8988T (cell line): ENCODE results near the gene POP4.
A peak's percentile ranks its signal among the peaks of the same experiment; 100 is the strongest.

Source experiments
- DNase-seq: peaks from one replicate; pipeline ENCODE4 v3.0.0; 2011

POP4 gene

DNA sequence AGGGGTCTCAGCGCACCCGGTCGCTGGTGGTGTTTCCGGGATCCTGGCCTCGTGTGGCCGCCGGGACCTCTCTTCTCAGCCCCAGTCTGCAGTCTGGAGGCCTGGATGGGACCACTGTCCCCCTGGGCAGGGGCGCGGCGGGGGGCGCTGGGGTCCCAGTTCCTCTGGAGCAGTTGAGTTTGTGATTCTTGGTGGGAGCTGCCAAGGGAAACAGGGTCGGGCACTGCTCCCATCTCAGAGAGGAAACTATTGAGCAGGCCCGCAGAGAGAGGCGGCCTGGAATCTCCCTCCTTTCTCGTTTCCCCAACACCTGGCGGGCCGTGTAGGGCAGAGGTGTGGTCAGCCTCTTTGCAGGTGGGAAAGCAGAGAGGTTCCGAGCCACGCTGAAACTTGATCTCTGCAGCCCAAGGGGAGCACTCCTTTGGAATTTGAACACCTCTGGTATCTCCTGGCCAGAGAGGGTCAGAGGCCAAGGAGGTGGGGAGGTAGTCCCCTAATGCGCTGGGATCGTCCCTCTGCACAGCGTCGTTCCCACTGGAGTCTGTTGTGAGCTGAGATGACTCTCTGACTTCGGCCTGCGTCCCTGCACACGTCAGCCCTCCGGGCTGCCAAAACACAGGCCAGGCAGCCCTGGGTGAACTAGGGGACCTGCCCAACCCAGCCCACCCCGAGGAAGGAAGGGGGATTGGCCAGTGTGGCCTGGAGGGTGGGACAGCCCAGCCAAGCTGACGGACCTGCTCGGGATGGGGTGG lies 59.9 kb downstream of the POP4 start:
- peak; percentile 54 for DNase-seq
